Measurements from ENCODE around the gene HOXD3. TPM values are rescaled to one million over a fixed set of nuclear protein-coding genes. Genes with fewer than 3 reads are reported as not detected.

The HOXD3 gene
- polyA plus RNA-seq, 1 donor (not counting 4 experiments of a cell fraction or from before 2014, with no cell fraction given): not detected

DNA sequence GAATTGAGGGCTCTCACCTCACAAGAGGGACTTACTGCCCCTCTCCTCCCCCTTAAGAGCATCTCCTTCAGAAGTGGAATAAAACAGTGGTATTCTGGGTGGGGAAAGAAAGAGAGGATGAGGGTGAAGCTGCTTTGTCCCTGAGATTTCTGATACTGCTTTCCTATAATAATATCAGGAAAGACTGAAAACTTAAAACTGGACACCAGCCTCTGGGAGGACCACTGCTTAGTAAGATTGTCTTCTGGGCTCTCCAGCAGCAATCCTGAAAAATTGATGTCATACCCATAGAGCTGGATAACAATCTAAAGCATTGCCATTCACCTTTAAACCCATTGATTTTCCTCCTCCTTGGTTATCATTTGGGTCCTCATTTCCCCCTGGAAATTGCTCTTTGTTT lies 10.5 kb upstream of the HOXD3 start:
- no peak overlapping the region for H3K9ac ChIP-seq (ENCODE audit: control insufficient read depth, extremely low read depth, insufficient read depth, low read length)
- H3K4me3 ChIP-seq (ENCODE audit: control insufficient read depth in 2 of 3, extremely low read depth in 1 of 3, insufficient read depth in 2 of 3, low read depth in 1 of 3, low read length in 3 of 3): no peak overlapping the region
- no peaks in the 10 kb centered on the region for H3K9me1 ChIP-seq (ENCODE audit: control insufficient read depth, extremely low read depth, insufficient read depth, low read length)
- H3K27ac ChIP-seq (ENCODE audit: control insufficient read depth, insufficient read depth, low read length): no peak overlapping the region
- H3K27me3 ChIP-seq (ENCODE audit: control insufficient read depth, extremely low read depth, insufficient read depth, low read length): peaks cover 80% of the 10 kb centered on the region
- FAIRE-seq (no peak), DNase-seq (ENCODE audit: low read depth, low spot score) (no peak)
- H3K79me2 ChIP-seq (ENCODE audit: control insufficient read depth, insufficient read depth, low read length): no peaks in the 10 kb centered on the region
- H3K4me1 ChIP-seq (ENCODE audit: control insufficient read depth, extremely low read depth, insufficient read depth, low read length): no peaks in the 10 kb centered on the region
- H3K4me2 ChIP-seq (ENCODE audit: control insufficient read depth, extremely low read depth, insufficient read depth, low read depth, low read length): no peak overlapping the region
- no peaks in the 10 kb centered on the region for H4K20me1 ChIP-seq (ENCODE audit: control insufficient read depth, extremely low read depth, insufficient read depth, low read length)
- no peaks in the 10 kb centered on the region for H3K36me3 ChIP-seq (ENCODE audit: control insufficient read depth in 2 of 2, extremely low read depth in 1 of 2, insufficient read depth in 2 of 2, low read length in 2 of 2)
- no peak overlapping the region for H2AFZ ChIP-seq (ENCODE audit: control insufficient read depth, low read length)
- no peaks in the 10 kb centered on the region for H3K9me3 ChIP-seq (ENCODE audit: control insufficient read depth, low read depth, low read length)
- dilution Hi-C loops (cut with MboI; ENCODE audit: extremely low pct_ligation_motif_present, low sequenced_read_pairs): no loop called here
- no peak for TF ChIP-seq EZH2 (IDR thresholded peaks at IDR 0.05; ENCODE audit: low read length)
- TF ChIP-seq, protein P1, sequence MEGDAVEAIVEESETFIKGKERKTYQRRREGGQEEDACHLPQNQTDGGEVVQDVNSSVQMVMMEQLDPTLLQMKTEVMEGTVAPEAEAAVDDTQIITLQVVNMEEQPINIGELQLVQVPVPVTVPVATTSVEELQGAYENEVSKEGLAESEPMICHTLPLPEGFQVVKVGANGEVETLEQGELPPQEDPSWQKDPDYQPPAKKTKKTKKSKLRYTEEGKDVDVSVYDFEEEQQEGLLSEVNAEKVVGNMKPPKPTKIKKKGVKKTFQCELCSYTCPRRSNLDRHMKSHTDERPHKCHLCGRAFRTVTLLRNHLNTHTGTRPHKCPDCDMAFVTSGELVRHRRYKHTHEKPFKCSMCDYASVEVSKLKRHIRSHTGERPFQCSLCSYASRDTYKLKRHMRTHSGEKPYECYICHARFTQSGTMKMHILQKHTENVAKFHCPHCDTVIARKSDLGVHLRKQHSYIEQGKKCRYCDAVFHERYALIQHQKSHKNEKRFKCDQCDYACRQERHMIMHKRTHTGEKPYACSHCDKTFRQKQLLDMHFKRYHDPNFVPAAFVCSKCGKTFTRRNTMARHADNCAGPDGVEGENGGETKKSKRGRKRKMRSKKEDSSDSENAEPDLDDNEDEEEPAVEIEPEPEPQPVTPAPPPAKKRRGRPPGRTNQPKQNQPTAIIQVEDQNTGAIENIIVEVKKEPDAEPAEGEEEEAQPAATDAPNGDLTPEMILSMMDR (optimal IDR thresholded peaks at IDR 0.05 in 1 of 3, IDR thresholded peaks at IDR 0.05 in 1 of 3, conservative IDR thresholded peaks at IDR 0.05 in 1 of 3; ENCODE audit: extremely low read depth in 1 of 3, insufficient read depth in 2 of 3, low read length in 3 of 3): no peak

DNA sequence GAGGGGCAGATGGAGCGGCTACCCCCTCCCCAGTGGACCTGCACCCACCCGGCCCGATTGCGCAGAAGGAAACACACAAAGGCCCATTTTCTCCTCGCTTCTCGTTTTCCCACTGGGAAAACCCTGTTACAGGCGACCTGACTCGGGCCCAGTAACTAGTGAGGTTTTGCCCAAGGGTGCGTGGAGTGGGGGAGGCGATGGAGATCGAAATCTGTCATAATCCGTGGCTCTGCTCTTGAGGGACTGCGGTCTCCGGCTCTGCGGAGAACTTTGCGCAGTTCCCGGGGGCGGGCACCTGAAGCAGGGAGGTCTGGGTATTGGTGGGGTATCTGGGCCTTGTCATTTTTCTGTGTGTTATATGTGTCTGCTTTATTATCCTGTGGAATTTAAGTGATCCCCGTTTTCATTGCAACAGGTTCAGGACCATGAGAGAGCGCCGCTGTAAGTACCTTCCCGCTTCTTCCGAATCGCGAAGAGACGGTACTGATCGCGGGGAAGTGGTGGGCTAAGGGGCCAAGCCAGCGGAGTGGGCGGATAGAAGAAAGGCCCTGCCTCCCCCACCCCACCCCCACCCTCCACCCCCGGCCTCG lies 9.8 kb upstream of the HOXD3 start:
- H2AFZ ChIP-seq (ENCODE audit: control insufficient read depth, low read length): no peak overlapping the region
- dilution Hi-C loops (cut with MboI; ENCODE audit: extremely low pct_ligation_motif_present, low sequenced_read_pairs): no loop called here
- H3K9ac ChIP-seq (ENCODE audit: control insufficient read depth, extremely low read depth, insufficient read depth, low read length): no peak overlapping the region
- H3K4me1 ChIP-seq (ENCODE audit: control insufficient read depth, extremely low read depth, insufficient read depth, low read length): no peaks in the 10 kb centered on the region
- no peaks in the 10 kb centered on the region for H3K9me1 ChIP-seq (ENCODE audit: control insufficient read depth, extremely low read depth, insufficient read depth, low read length)
- no peaks in the 10 kb centered on the region for H3K36me3 ChIP-seq (ENCODE audit: control insufficient read depth in 2 of 2, extremely low read depth in 1 of 2, insufficient read depth in 2 of 2, low read length in 2 of 2)
- no peak for FAIRE-seq
- TF ChIP-seq, protein P1 (optimal IDR thresholded peaks at IDR 0.05 in 1 of 3, IDR thresholded peaks at IDR 0.05 in 1 of 3, conservative IDR thresholded peaks at IDR 0.05 in 1 of 3; ENCODE audit: extremely low read depth in 1 of 3, insufficient read depth in 2 of 3, low read length in 3 of 3): no peak
- no peak for TF ChIP-seq EZH2 (IDR thresholded peaks at IDR 0.05; ENCODE audit: low read length)
- no peak overlapping the region for H3K4me3 ChIP-seq (ENCODE audit: control insufficient read depth in 2 of 3, extremely low read depth in 1 of 3, insufficient read depth in 2 of 3, low read depth in 1 of 3, low read length in 3 of 3)
- no peaks in the 10 kb centered on the region for H3K79me2 ChIP-seq (ENCODE audit: control insufficient read depth, insufficient read depth, low read length)
- H3K9me3 ChIP-seq (ENCODE audit: control insufficient read depth, low read depth, low read length): no peaks in the 10 kb centered on the region
- DNase-seq (ENCODE audit: low read depth, low spot score): no peak
- H4K20me1 ChIP-seq (ENCODE audit: control insufficient read depth, extremely low read depth, insufficient read depth, low read length): no peaks in the 10 kb centered on the region
- H3K27ac ChIP-seq (ENCODE audit: control insufficient read depth, insufficient read depth, low read length): no peak overlapping the region
- H3K4me2 ChIP-seq (ENCODE audit: control insufficient read depth, extremely low read depth, insufficient read depth, low read depth, low read length): no peak overlapping the region
- H3K27me3 ChIP-seq (ENCODE audit: control insufficient read depth, extremely low read depth, insufficient read depth, low read length): peaks cover 80% of the 10 kb centered on the region

Measured in keratinocyte (primary cell).